Endothelial cell of umbilical vein (primary cell): ENCODE results near the gene GPR180. TPM values are rescaled to one million over a fixed set of nuclear protein-coding genes. Genes with fewer than 3 reads are reported as not detected.

Experiments
- Bru-seq: library from RNA; stranded (reverse); fragments of 400-500 nt; gene quantifications from one replicate; lab custom pipeline; 2021; lab: Mats Ljungman, UMichigan
- BruChase-seq, 2 experiments: library from RNA; stranded (reverse); fragments of 400-500 nt; gene quantifications; one replicate each; lab custom pipeline; 2021; lab: Mats Ljungman, UMichigan
- BruUV-seq: library from RNA; stranded (reverse); fragments of 400-500 nt; replicated peaks from 2 replicates; lab custom pipeline; 2021; lab: Mats Ljungman, UMichigan
- CTCF ChIA-PET: fragments of 300-600, 350-600 bp; sonication (Branson Sonifier 250); formaldehyde crosslinking; loops from one replicate; lab custom pipeline; 2021; ENCODE audit warnings: antibody characterized with exemption, inconsistent platforms; lab: Charles Lee
- POLR2A ChIA-PET: fragments of 300-600, 350-600 bp; sonication (Branson Sonifier 250); formaldehyde crosslinking; loops from one replicate; lab custom pipeline; 2021; ENCODE audit warnings: antibody characterized with exemption, inconsistent platforms; lab: Charles Lee
- DNase-seq: peaks from one replicate; pipeline ENCODE4 v3.0.0-alpha.2; 2011; ENCODE audit warnings: low read depth, low spot score
- FAIRE-seq: peaks from 2 replicates; lab custom pipeline; 2011; peaks lifted over from hg19 to GRCh38; lab: Jason Lieb, UNC
- H2AFZ ChIP-seq: 2 replicates; pipeline ENCODE4 v1.6.0; 2012; ENCODE audit warnings: low read depth, low read length, control low read depth, inconsistent platforms
- H3K27ac ChIP-seq: 2 replicates; pipeline ENCODE4 v1.5.1; 2011; ENCODE audit warnings: low read depth, mild to moderate bottlenecking, control low read depth, low read length, moderate library complexity; ENCODE audit not compliant: insufficient read depth
- H3K27me3 ChIP-seq, 2 experiments: 2 replicates each; pipeline versions ENCODE4 v1.6.0 to v1.6.1; 2011; ENCODE audit warnings: low read length in 2 of 2, mixed read lengths in 1 of 2; ENCODE audit not compliant: control insufficient read depth in 2 of 2, insufficient read depth in 2 of 2
- H3K36me3 ChIP-seq, 2 experiments: 2 replicates in 1 of 2; 3 replicates in 1 of 2; pipeline ENCODE4 v1.5.1; 2011; ENCODE audit warnings: low read length in 2 of 2, mild to moderate bottlenecking in 1 of 2, moderate library complexity in 1 of 2; ENCODE audit not compliant: control insufficient read depth in 2 of 2, insufficient read depth in 2 of 2; ENCODE audit errors: extremely low read depth in 1 of 2
- H3K4me1 ChIP-seq: 3 replicates; pipeline ENCODE4 v1.5.1; 2011; ENCODE audit warnings: mild to moderate bottlenecking, low read length; ENCODE audit not compliant: control insufficient read depth, insufficient read depth; ENCODE audit errors: extremely low read depth
- H3K4me2 ChIP-seq: 2 replicates; pipeline ENCODE4 v1.6.1; 2011; ENCODE audit warnings: low read length, control low read depth, mixed read lengths; ENCODE audit not compliant: insufficient read depth
- H3K4me3 ChIP-seq, 3 experiments: fragments of 200-600 bp in 1 of 3; sonication (generic), shearing (Covaris generic) in 1 of 3; replicated peaks in 1 of 3; 2 replicates each; pipeline ENCODE4 v1.5.1; 2011 to 2016; ENCODE audit warnings: control low read depth in 3 of 3, low read length in 3 of 3, mild to moderate bottlenecking in 2 of 3, inconsistent platforms in 1 of 3, low read depth in 1 of 3, moderate library complexity in 1 of 3; ENCODE audit not compliant: insufficient read depth in 1 of 3
- H3K79me2 ChIP-seq: 2 replicates; pipeline ENCODE4 v1.6.0; 2012; ENCODE audit warnings: low read length, inconsistent platforms; ENCODE audit not compliant: control insufficient read depth, insufficient read depth
- H3K9ac ChIP-seq: replicated peaks from 2 replicates; pipeline ENCODE3; 2011; ENCODE audit warnings: low read length, control low read depth; ENCODE audit not compliant: insufficient read depth; ENCODE audit errors: extremely low read depth
- H3K9me1 ChIP-seq: replicated peaks from 3 replicates; pipeline ENCODE4 v1.6.0; 2011; ENCODE audit warnings: mild to moderate bottlenecking, low read length; ENCODE audit not compliant: control insufficient read depth, insufficient read depth; ENCODE audit errors: extremely low read depth
- H3K9me3 ChIP-seq: replicated peaks from 2 replicates; pipeline ENCODE4 v1.5.1; 2012; ENCODE audit warnings: low read length, inconsistent platforms; ENCODE audit not compliant: control insufficient read depth, insufficient read depth
- H4K20me1 ChIP-seq: replicated peaks from 2 replicates; pipeline ENCODE3; 2011; ENCODE audit warnings: mild to moderate bottlenecking, low read length; ENCODE audit not compliant: control insufficient read depth, insufficient read depth; ENCODE audit errors: extremely low read depth
- EZH2 ChIP-seq: IDR thresholded peaks from 2 replicates; pipeline ENCODE4 v1.6.1; 2012; ENCODE audit warnings: borderline replicate concordance, low read depth, mild to moderate bottlenecking, moderate library complexity, low read length, inconsistent platforms; ENCODE audit not compliant: severe bottlenecking
- FOS ChIP-seq: IDR thresholded peaks from 2 replicates; pipeline ENCODE4 v1.6.1; 2011; ENCODE audit warnings: mild to moderate bottlenecking, low read length, moderate library complexity, borderline replicate concordance; ENCODE audit not compliant: insufficient read depth
- GATA2 ChIP-seq: IDR thresholded peaks from 2 replicates; pipeline ENCODE4 v1.7.0; 2011; ENCODE audit warnings: low read depth, mild to moderate bottlenecking, moderate library complexity, mixed read lengths, low read length; ENCODE audit not compliant: insufficient read length, insufficient read depth
- MYC ChIP-seq: IDR thresholded peaks from one replicate; pipeline ENCODE4 v1.6.1; 2011; ENCODE audit warnings: mild to moderate bottlenecking, low read depth, low read length
- POLR2A ChIP-seq: IDR thresholded peaks from 2 replicates; pipeline ENCODE4 v1.6.1; 2012; ENCODE audit warnings: low read depth, mild to moderate bottlenecking, control low read depth, low read length
- POLR2AphosphoS5 ChIP-seq: IDR thresholded peaks from 2 replicates; pipeline ENCODE4 v1.6.1; 2012; ENCODE audit warnings: low read depth, mild to moderate bottlenecking, control low read depth, low read length, moderate library complexity; ENCODE audit not compliant: insufficient read depth
- dilution Hi-C: fragments of 300-500 bp; cut with MboI; formaldehyde crosslinking; loops from one replicate; pipeline ENCODE4 v1.15.0; 2019; ENCODE audit warnings: low sequenced_read_pairs; ENCODE audit not compliant: extremely low pct_ligation_motif_present
- intact Hi-C: fragments of 100-400 bp; cut with micrococcal nuclease; formaldehyde crosslinking; loops from one replicate; pipeline ENCODE4 v1.10.0; 2022
- long read RNA-seq: library from polyadenylated mRNA; stranded (forward); transcript quantifications from one replicate; pipeline ENCODE4 v2.0.0, GENCODE V29; 2021
- polyA minus RNA-seq, 3 experiments: library from RNA; depleted of rRNA, polyadenylated mRNA; stranded (reverse); fragments of >200 nt; gene quantifications; 1 replicate in 1 of 3; 2 replicates in 2 of 3; pipeline ENCODE4 v1.2.3, GENCODE V29; 2011
- polyA plus RNA-seq, 4 experiments: library from polyadenylated mRNA; depleted of rRNA in 3 of 4; stranded (reverse) in 3 of 4; unstranded in 1 of 4; fragments of >200 nt; gene quantifications; 2 replicates each; pipeline versions ENCODE4 v1.2.1 to v1.2.3, GENCODE V29; 2011 to 2012; ENCODE audit warnings: missing spikeins in 1 of 4
- total RNA-seq: library from RNA; stranded (reverse); gene quantifications from 2 replicates; pipeline ENCODE4 v1.2.3, GENCODE V29; 2021
- TF ChIP-seq, protein P1 (sequence below): IDR thresholded peaks from 2 replicates; pipeline ENCODE4 v1.6.1; 2011; ENCODE audit not compliant: insufficient read depth, insufficient read length
- TF ChIP-seq, protein P2 (sequence below), 2 donors: IDR thresholded peaks; 1 replicate in 1 of 2; 2 replicates in 1 of 2; pipeline ENCODE4 v1.5.1; 2011; ENCODE audit warnings: low read length in 2 of 2, mild to moderate bottlenecking in 2 of 2, moderate library complexity in 2 of 2, control low read depth in 1 of 2, inconsistent platforms in 1 of 2, low read depth in 1 of 2; ENCODE audit not compliant: insufficient read depth in 1 of 2; ENCODE audit errors: extremely low read depth in 1 of 2

GPR180 gene
- total RNA-seq (8.3 and 8.9 TPM in 2 replicates), polyA plus RNA-seq (2.5 and 3.1 TPM in 2 replicates), polyA minus RNA-seq (8.2 and 9.5 TPM in 2 replicates), Bru-seq, nascent RNA (percentile 85 among the genes with signal in this experiment), BruChase-seq, experiment 1, labeled RNA remaining after a 6-hour chase (percentile 80 among the genes with signal in this experiment), BruChase-seq, experiment 2, labeled RNA remaining after a 2-hour chase (percentile 84 among the genes with signal in this experiment)
- 2.5 and 2.9 TPM in 2 replicates for polyA plus RNA-seq (2011; cell fraction: cytosol; rRNA removed)
- 5.1 and 5.9 TPM in 2 replicates for polyA plus RNA-seq (2011; cell fraction: nucleus; rRNA removed)
- 5.4 and 6.5 TPM in 2 replicates for polyA plus RNA-seq (2012)
- 3.8 TPM for polyA minus RNA-seq (2011; cell fraction: cytosol; rRNA and poly(A)+ RNA removed)
- polyA minus RNA-seq (2011; cell fraction: nucleus; rRNA and poly(A)+ RNA removed) = 6.6 and 9.9 TPM in 2 replicates
- long read RNA-seq, full-length matches to known transcripts = 43 of 51 reads
- long read RNA-seq, partial matches to known transcripts = 0 of 51 reads
- long read RNA-seq, other reads (novel, unspliced or antisense) = 8 of 51 reads

DNA sequence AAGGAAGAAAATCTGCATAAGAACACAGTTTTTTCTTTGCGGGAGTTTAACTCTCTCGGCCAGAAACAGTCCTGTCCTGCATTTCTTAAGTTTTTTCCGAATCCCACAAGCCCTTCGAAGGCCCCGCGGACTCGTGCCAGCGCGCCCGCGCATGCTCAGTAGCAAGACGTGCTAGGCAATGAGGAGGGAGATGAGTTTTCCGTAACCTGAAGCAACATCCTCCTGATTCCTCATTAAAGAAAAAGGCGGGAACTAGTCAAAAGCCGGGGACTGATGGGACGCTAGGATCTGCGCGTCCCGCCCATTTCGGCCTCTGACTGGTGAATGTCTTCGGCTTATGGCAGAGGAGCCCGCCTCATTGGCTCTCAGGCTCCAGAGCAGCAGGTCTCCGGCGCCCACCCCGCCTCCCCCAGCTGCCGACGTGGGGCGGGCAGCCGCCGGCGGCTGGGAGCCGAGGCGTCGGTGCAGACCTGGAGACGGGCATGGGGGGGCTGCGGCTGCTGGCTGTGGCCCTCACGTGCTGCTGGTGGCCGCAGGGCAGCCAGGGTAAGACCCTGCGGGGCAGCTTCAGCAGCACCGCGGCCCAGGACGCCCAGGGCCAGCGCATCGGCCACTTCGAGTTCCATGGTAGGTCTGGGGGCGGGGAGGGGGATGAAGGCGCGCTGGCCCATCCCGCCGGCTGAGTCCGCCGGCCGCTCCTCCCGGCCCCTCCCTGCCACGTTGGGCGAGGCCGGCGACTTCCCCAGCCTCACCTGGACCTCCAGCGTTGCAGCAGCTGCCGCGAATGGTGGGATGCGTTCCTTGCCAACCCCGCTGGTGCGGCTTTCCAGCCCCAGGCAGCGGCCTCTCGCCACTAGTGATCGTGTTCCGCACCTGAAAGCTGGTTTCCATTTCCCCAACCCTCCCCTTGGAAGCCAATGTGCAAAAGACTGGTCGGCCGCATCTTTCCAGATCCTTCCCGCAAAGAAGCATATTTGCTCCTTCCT, at the start of gene GPR180:
Gene GPR180 (plus strand): TSS at position 412 of the 986 bp plus-strand sequence. CDS start 71 bp downstream, at position 483.
- no peaks in the 10 kb centered on the region for H3K9me3 ChIP-seq
- no TSS peak for BruUV-seq
- dilution Hi-C loops = no loop called here

More for the DNA sequence above, at the start of gene GPR180:
- H3K4me1 ChIP-seq = peaks cover 11% of the 10 kb centered on the region
- peak within 1 kb of the TSS; percentile 68 for H3K27ac ChIP-seq
- no peaks in the 10 kb centered on the region for H3K27me3 ChIP-seq
- H4K20me1 ChIP-seq = peaks cover 2% of the 10 kb centered on the region
- H3K4me3 ChIP-seq = peak within 1 kb of the TSS; percentile 66 to 94 (median 92)
- H3K9ac ChIP-seq = peak within 1 kb of the TSS; percentile 76
- no peaks in the 10 kb centered on the region for H3K9me1 ChIP-seq
- H3K36me3 ChIP-seq = peaks cover 0 to 3% of the 10 kb centered on the region in 2 experiments
- H2AFZ ChIP-seq = peak within 1 kb of the TSS; percentile 87
- H3K79me2 ChIP-seq = peaks cover 23% of the 10 kb centered on the region
- ChIA-PET POLR2A (no interaction called here), CTCF (interaction anchor here (2.1 to 8.3 kb wide), 3 partner anchors 15 to 166 kb away, joined by 9 to 57 read pairs (median 10); no protein-coding TSS in a partner anchor)
- peak; percentile 98 for FAIRE-seq
- TF ChIP-seq POLR2A (peak; percentile 85), FOS (no peak), MYC (no peak), POLR2AphosphoS5 (peak; percentile 91), EZH2 (no peak), GATA2 (no peak)
- TF ChIP-seq, protein P1, sequence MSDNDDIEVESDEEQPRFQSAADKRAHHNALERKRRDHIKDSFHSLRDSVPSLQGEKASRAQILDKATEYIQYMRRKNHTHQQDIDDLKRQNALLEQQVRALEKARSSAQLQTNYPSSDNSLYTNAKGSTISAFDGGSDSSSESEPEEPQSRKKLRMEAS = peak; percentile 91
- TF ChIP-seq, protein P2, sequence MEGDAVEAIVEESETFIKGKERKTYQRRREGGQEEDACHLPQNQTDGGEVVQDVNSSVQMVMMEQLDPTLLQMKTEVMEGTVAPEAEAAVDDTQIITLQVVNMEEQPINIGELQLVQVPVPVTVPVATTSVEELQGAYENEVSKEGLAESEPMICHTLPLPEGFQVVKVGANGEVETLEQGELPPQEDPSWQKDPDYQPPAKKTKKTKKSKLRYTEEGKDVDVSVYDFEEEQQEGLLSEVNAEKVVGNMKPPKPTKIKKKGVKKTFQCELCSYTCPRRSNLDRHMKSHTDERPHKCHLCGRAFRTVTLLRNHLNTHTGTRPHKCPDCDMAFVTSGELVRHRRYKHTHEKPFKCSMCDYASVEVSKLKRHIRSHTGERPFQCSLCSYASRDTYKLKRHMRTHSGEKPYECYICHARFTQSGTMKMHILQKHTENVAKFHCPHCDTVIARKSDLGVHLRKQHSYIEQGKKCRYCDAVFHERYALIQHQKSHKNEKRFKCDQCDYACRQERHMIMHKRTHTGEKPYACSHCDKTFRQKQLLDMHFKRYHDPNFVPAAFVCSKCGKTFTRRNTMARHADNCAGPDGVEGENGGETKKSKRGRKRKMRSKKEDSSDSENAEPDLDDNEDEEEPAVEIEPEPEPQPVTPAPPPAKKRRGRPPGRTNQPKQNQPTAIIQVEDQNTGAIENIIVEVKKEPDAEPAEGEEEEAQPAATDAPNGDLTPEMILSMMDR (IDR thresholded peaks at IDR 0.05; ENCODE audit: extremely low read depth in 1 of 2, insufficient read depth in 1 of 2, low read depth in 1 of 2, low read length in 2 of 2) = no peak
- peak within 1 kb of the TSS; percentile 97 for H3K4me2 ChIP-seq
- peak; percentile 99 for DNase-seq
- intact Hi-C loops = loop anchor here (1.0 to 5.0 kb wide), 3 partner anchors 52 to 289 kb away; no protein-coding TSS in a partner anchor
